ENCODE measurements around the gene NMT1.

- TF ChIP-seq POLR2A (IDR thresholded peaks at IDR 0.05; ENCODE audit: low read depth) (no peak), CTCF (IDR thresholded peaks at IDR 0.05) (no peak), POLR2AphosphoS5 (IDR thresholded peaks at IDR 0.05) (no peak)
These were observed 62.1 kb downstream of the NMT1 start for GRCh38 chr17:45123076-45123770.

Measured in esophagus muscularis mucosa (tissue), 3 donors.